Endothelial cell (in vitro differentiated cells): ENCODE results near the gene PRAC1. TPM values are rescaled to one million over a fixed set of nuclear protein-coding genes. Genes with fewer than 3 reads are reported as not detected.

Experiments
- DNase-seq: peaks from one replicate; pipeline ENCODE4 v3.0.0; 2021; ENCODE audit warnings: low spot score
- H3K27ac Mint-ChIP-seq: one replicate; pipeline ENCODE4 v1.8.0; 2021; ENCODE audit warnings: mixed read lengths, inconsistent platforms; ENCODE audit not compliant: unreplicated experiment
- H3K27me3 Mint-ChIP-seq: one replicate; pipeline ENCODE4 v1.8.0; 2021; ENCODE audit warnings: mild to moderate bottlenecking, moderate library complexity, mixed read lengths, inconsistent platforms; ENCODE audit not compliant: unreplicated experiment
- H3K36me3 Mint-ChIP-seq: one replicate; pipeline ENCODE4 v1.8.0; 2021; ENCODE audit warnings: mild to moderate bottlenecking, low read depth, mixed read lengths, inconsistent platforms; ENCODE audit not compliant: unreplicated experiment
- H3K4me1 Mint-ChIP-seq: one replicate; pipeline ENCODE4 v1.8.0; 2021; ENCODE audit warnings: mild to moderate bottlenecking, mixed read lengths, inconsistent platforms; ENCODE audit not compliant: unreplicated experiment
- H3K4me3 Mint-ChIP-seq: one replicate; pipeline ENCODE4 v1.8.0; 2021; ENCODE audit warnings: mild to moderate bottlenecking, mixed read lengths, inconsistent platforms; ENCODE audit not compliant: unreplicated experiment
- H3K9me3 Mint-ChIP-seq: one replicate; pipeline ENCODE4 v1.8.0; 2021; ENCODE audit warnings: mixed read lengths, inconsistent platforms; ENCODE audit not compliant: unreplicated experiment
- CTCF ChIP-seq: fragments of 200-600 bp; sonication (generic); IDR thresholded peaks from one replicate; pipeline ENCODE4 v1.5.0; 2021; ENCODE audit warnings: antibody characterized with exemption; ENCODE audit not compliant: unreplicated experiment
- total RNA-seq: library from RNA; stranded (reverse); fragmentation: NEBNext Ultra II Directional; extraction: Animal tissue kit (Norgen Biotek cat#: 25700); gene quantifications from one replicate; pipeline ENCODE4 v1.2.1, GENCODE V29; 2021; ENCODE audit not compliant: unreplicated experiment

The PRAC1 gene
- total RNA-seq, 1 donor from 2014 or later: not detected

GRCh38 chr17:48715496-48716399 lies 6.6 kb downstream of the PRAC1 start:
- no peak for TF ChIP-seq CTCF
- Mint-ChIP-seq H3K27me3 (peaks cover 22% of the 10 kb centered on the region), H3K9me3 (no peaks in the 10 kb centered on the region), H3K27ac (no peak overlapping the region), H3K4me1 (peaks cover 17% of the 10 kb centered on the region), H3K36me3 (no peaks in the 10 kb centered on the region), H3K4me3 (no peak overlapping the region)
- no peak for DNase-seq

- Mint-ChIP-seq H3K9me3 (no peaks in the 10 kb centered on the region), H3K27ac (no peak overlapping the region), H3K4me3 (no peak overlapping the region), H3K36me3 (no peaks in the 10 kb centered on the region), H3K4me1 (peaks cover 2% of the 10 kb centered on the region), H3K27me3 (peaks cover 2% of the 10 kb centered on the region)
- DNase-seq: no peak
- TF ChIP-seq CTCF: no peak
Measured at GRCh38 chr17:48711128-48711527, 11.2 kb downstream of the PRAC1 start.

- no peaks in the 10 kb centered on the region for H3K9me3 Mint-ChIP-seq
- H3K27ac Mint-ChIP-seq: no peak overlapping the region
- H3K36me3 Mint-ChIP-seq: no peaks in the 10 kb centered on the region
- peak overlapping the region; percentile 43 for H3K4me3 Mint-ChIP-seq
- TF ChIP-seq CTCF: no peak
- H3K4me1 Mint-ChIP-seq: peaks cover 17% of the 10 kb centered on the region
- no peak for DNase-seq
- peaks cover 2% of the 10 kb centered on the region for H3K27me3 Mint-ChIP-seq
Measured at GRCh38 chr17:48704361-48705248, 17.7 kb downstream of the PRAC1 start.

GRCh38 chr17:48701864-48702532 lies 20.3 kb downstream of the PRAC1 start:
- no peaks in the 10 kb centered on the region for H3K9me3 Mint-ChIP-seq

More at GRCh38 chr17:48701864-48702532, 20.3 kb downstream of the PRAC1 start:
- no peak for DNase-seq
- H3K4me1 Mint-ChIP-seq: peaks cover 17% of the 10 kb centered on the region
- H3K36me3 Mint-ChIP-seq: no peaks in the 10 kb centered on the region
- TF ChIP-seq CTCF: no peak
- no peak overlapping the region for H3K27ac Mint-ChIP-seq
- peaks cover 2% of the 10 kb centered on the region for H3K27me3 Mint-ChIP-seq
- H3K4me3 Mint-ChIP-seq: no peak overlapping the region
